A549 (cell line): ENCODE results near the gene KLK12. TPM values are rescaled to one million over a fixed set of nuclear protein-coding genes. Genes with fewer than 3 reads are reported as not detected.

Experiments used
- ATAC-seq, 2 experiments: fragments of 200-7000 bp in 1 of 2; fragments of >200 bp in 1 of 2; cut with Nextera tagmentation in 1 of 2; cut with Tn5 transposase in 1 of 2; 3 replicates each; pipeline versions ENCODE4 v1.8.0 to v1.9.1; 2018 to 2020; ENCODE audit warnings: mild to moderate bottlenecking in 1 of 2, moderate library complexity in 1 of 2
- CTCF ChIA-PET: fragments of 300-600 bp; sonication (Branson Sonifier 250); formaldehyde crosslinking; extraction: SDS; loops from one replicate; lab custom pipeline; 2021; ENCODE audit warnings: antibody characterized with exemption, inconsistent platforms; lab: Yijun Ruan, JAX
- POLR2A ChIA-PET: fragments of 350-600 bp; formaldehyde crosslinking; extraction: SDS; loops from one replicate; lab custom pipeline; 2021; ENCODE audit warnings: antibody characterized with exemption, inconsistent platforms; lab: Yijun Ruan, JAX
- DNase-seq, 2 experiments: peaks; one replicate each; pipeline versions ENCODE4 v3.0.0 to v3.0.0-alpha.2; 2011 to 2016; ENCODE audit warnings: low read depth in 1 of 2, low spot score in 1 of 2
- FAIRE-seq: peaks from 2 replicates; lab custom pipeline; 2011; peaks lifted over from hg19 to GRCh38; lab: Jason Lieb, UNC
- H3K27ac ChIP-seq, 2 experiments: fragments of >200 bp; sonication (Bioruptor Twin); formaldehyde crosslinking; 3 replicates each; pipeline ENCODE4 v1.5.1; 2016 to 2017
- H3K4me1 ChIP-seq: fragments of >200 bp; sonication (Bioruptor Twin); formaldehyde crosslinking; 3 replicates; pipeline ENCODE4 v1.6.1; 2016
- H3K4me2 ChIP-seq: fragments of >200 bp; sonication (Bioruptor Twin); formaldehyde crosslinking; 3 replicates; pipeline ENCODE4 v1.6.1; 2016
- H3K4me3 ChIP-seq: fragments of >200 bp; sonication (Bioruptor Twin); formaldehyde crosslinking; 3 replicates; pipeline ENCODE4 v1.5.1; 2016
- H3K9me3 ChIP-seq: fragments of >200 bp; sonication (Bioruptor Twin); formaldehyde crosslinking; 3 replicates; pipeline ENCODE4 v1.6.1; 2016
- CBX2 ChIP-seq: fragments of 200-600 bp; sonication (generic); IDR thresholded peaks from 2 replicates; pipeline ENCODE4 v1.6.1; 2016; ENCODE audit warnings: low read depth, mild to moderate bottlenecking, borderline replicate concordance
- CBX8 ChIP-seq: fragments of 200-600 bp; sonication (generic); IDR thresholded peaks from 2 replicates; pipeline ENCODE4 v1.6.1; 2016
- CEBPB ChIP-seq, 2 experiments: fragments of >200 bp in 1 of 2; sonication (Bioruptor Twin) in 1 of 2; formaldehyde crosslinking in 1 of 2; IDR thresholded peaks; 2 replicates each; pipeline ENCODE4 v1.6.1; 2012 to 2016
- CHD4 ChIP-seq: fragments of 200-600 bp; sonication (generic); IDR thresholded peaks from 2 replicates; pipeline ENCODE4 v1.6.1; 2016; ENCODE audit warnings: antibody characterized with exemption, mild to moderate bottlenecking, borderline replicate concordance
- EHMT2 ChIP-seq: fragments of 200-600 bp; sonication (generic); IDR thresholded peaks from 2 replicates; pipeline ENCODE4 v1.6.1; 2016; ENCODE audit warnings: antibody characterized with exemption, low read depth, mild to moderate bottlenecking, moderate library complexity
- ELK1 ChIP-seq: fragments of 150-350 bp; IDR thresholded peaks from 2 replicates; pipeline ENCODE4 v1.6.1; 2014; ENCODE audit warnings: low read depth, mild to moderate bottlenecking, low read length
- FOSL2 ChIP-seq, 2 experiments: fragments of 450-650 bp in 1 of 2; fragments of >200 bp in 1 of 2; sonication (Bioruptor Twin) in 1 of 2; formaldehyde crosslinking; IDR thresholded peaks; 2 replicates each; pipeline versions ENCODE4 v1.5.0 to v1.6.1; 2016 to 2020; ENCODE audit warnings: mild to moderate bottlenecking in 1 of 2, moderate library complexity in 1 of 2
- FOXS1 ChIP-seq: fragments of 250-450 bp; sonication (Bioruptor Pico); IDR thresholded peaks from 2 replicates; pipeline ENCODE4 v1.5.0; 2020; ENCODE audit warnings: mild to moderate bottlenecking, moderate library complexity
- GATA3 ChIP-seq: IDR thresholded peaks from 2 replicates; pipeline ENCODE4 v1.6.1; 2012; ENCODE audit warnings: borderline replicate concordance
- HEYL ChIP-seq: fragments of 250-450 bp; sonication (Bioruptor Pico); IDR thresholded peaks from 2 replicates; pipeline ENCODE4 v1.8.0; 2021; ENCODE audit warnings: mild to moderate bottlenecking, moderate library complexity
- HOXA7 ChIP-seq: fragments of 250-450 bp; sonication (Bioruptor Pico); IDR thresholded peaks from 2 replicates; pipeline ENCODE4 v1.5.0; 2020; ENCODE audit warnings: mild to moderate bottlenecking, moderate library complexity
- HOXB13 ChIP-seq: fragments of 250-450 bp; sonication (Bioruptor Pico); IDR thresholded peaks from 2 replicates; pipeline ENCODE4 v1.5.0; 2020; ENCODE audit warnings: low read depth, mild to moderate bottlenecking, moderate library complexity
- JUN ChIP-seq, 2 experiments: fragments of >200 bp; sonication (Bioruptor Twin); formaldehyde crosslinking; IDR thresholded peaks; 2 replicates in 1 of 2; 3 replicates in 1 of 2; pipeline ENCODE4 v1.6.1; 2016 to 2017
- JUNB ChIP-seq: fragments of >200 bp; sonication (Bioruptor Twin); formaldehyde crosslinking; IDR thresholded peaks from 2 replicates; pipeline ENCODE4 v1.6.1; 2016
- MAX ChIP-seq: IDR thresholded peaks from 2 replicates; pipeline ENCODE4 v1.6.1; 2012
- NFE2L2 ChIP-seq: fragments of 150-350 bp; conservative IDR thresholded peaks from 2 replicates; pipeline ENCODE4 v1.6.1; 2014; ENCODE audit warnings: low read length
- NPAS2 ChIP-seq: fragments of 250-450 bp; sonication (Bioruptor Pico); IDR thresholded peaks from 2 replicates; pipeline ENCODE4 v1.8.0; 2022; ENCODE audit warnings: mild to moderate bottlenecking, moderate library complexity, borderline replicate concordance
- NR3C1 ChIP-seq: fragments of >200 bp; sonication (Bioruptor Twin); formaldehyde crosslinking; IDR thresholded peaks from 3 replicates; pipeline ENCODE4 v1.6.1; 2017
- POLR2AphosphoS2 ChIP-seq: conservative IDR thresholded peaks from 2 replicates; pipeline ENCODE4 v1.6.1; 2012; ENCODE audit warnings: low read length, improper control_type of control experiment, inconsistent platforms
- RAD21 ChIP-seq, 2 experiments: fragments of >200 bp in 1 of 2; sonication (Bioruptor Twin) in 1 of 2; formaldehyde crosslinking in 1 of 2; IDR thresholded peaks in 1 of 2; conservative IDR thresholded peaks in 1 of 2; 2 replicates in 1 of 2; 3 replicates in 1 of 2; pipeline ENCODE4 v1.6.1; 2012 to 2018; ENCODE audit warnings: inconsistent platforms in 1 of 2
- RNF2 ChIP-seq: fragments of 200-600 bp; sonication (generic); IDR thresholded peaks from 2 replicates; pipeline ENCODE4 v1.6.1; 2016; ENCODE audit warnings: low read depth, mild to moderate bottlenecking, antibody characterized with exemption, moderate library complexity, borderline replicate concordance
- SMC3 ChIP-seq: fragments of >200 bp; sonication (Bioruptor Twin); formaldehyde crosslinking; IDR thresholded peaks from 3 replicates; pipeline ENCODE4 v1.6.1; 2018; ENCODE audit warnings: inconsistent platforms
- TFCP2L1 ChIP-seq: fragments of 250-450 bp; sonication (Bioruptor Pico); IDR thresholded peaks from 2 replicates; pipeline ENCODE4 v1.5.0; 2021; ENCODE audit warnings: mild to moderate bottlenecking
- ZC3H11A ChIP-seq: fragments of 450-650 bp; IDR thresholded peaks from 2 replicates; pipeline ENCODE4 v1.6.1; 2014; ENCODE audit warnings: antibody characterized with exemption, mild to moderate bottlenecking
- ZFP36 ChIP-seq: fragments of 450-650 bp; IDR thresholded peaks from 2 replicates; pipeline ENCODE4 v1.6.1; 2014; ENCODE audit warnings: borderline replicate concordance; ENCODE audit not compliant: partially characterized antibody
- WGBS: methylation state at CpG from one replicate; pipeline ENCODE4 v1.1.6; 2017; ENCODE audit errors: missing lambda C conversion rate; 5-methylcytosine and 5-hydroxymethylcytosine counted together
- polyA plus RNA-seq, 4 experiments: library from polyadenylated mRNA; depleted of rRNA in 3 of 4; stranded (reverse); fragments of >200 nt; fragmentation: RNase III in 1 of 4; extraction: RNeasy Plus Mini Kit Qiagen cat#74134 plus additional on column Dnase treatment in 1 of 4; gene quantifications; 2 replicates in 3 of 4; 3 replicates in 1 of 4; pipeline ENCODE4 v1.2.3, GENCODE V29; 2011 to 2017
- TF ChIP-seq, protein P1 (sequence below): fragments of 450-650 bp; IDR thresholded peaks from 2 replicates; pipeline ENCODE4 v1.6.1; 2014; ENCODE audit warnings: antibody characterized with exemption
- TF ChIP-seq, protein P2 (sequence below): fragments of 250-450 bp; sonication (Bioruptor Pico); IDR thresholded peaks from 2 replicates; pipeline ENCODE4 v1.5.0; 2021; ENCODE audit warnings: mild to moderate bottlenecking, moderate library complexity, borderline replicate concordance

KLK12 gene
- polyA plus RNA-seq, 2 of the 4 experiments (the other 2 are of a cell fraction), result not detected

- no peak overlapping the region for H3K4me3 ChIP-seq
- H3K9me3 ChIP-seq, result no peaks in the 10 kb centered on the region
- no peak overlapping the region for H3K27ac ChIP-seq
- H3K4me2 ChIP-seq, result no peak overlapping the region
- no peak for TF ChIP-seq SMC3
- no peak for TF ChIP-seq ELK1
- TF ChIP-seq, protein P1, sequence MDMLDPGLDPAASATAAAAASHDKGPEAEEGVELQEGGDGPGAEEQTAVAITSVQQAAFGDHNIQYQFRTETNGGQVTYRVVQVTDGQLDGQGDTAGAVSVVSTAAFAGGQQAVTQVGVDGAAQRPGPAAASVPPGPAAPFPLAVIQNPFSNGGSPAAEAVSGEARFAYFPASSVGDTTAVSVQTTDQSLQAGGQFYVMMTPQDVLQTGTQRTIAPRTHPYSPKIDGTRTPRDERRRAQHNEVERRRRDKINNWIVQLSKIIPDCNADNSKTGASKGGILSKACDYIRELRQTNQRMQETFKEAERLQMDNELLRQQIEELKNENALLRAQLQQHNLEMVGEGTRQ, result no peak
- no peak for TF ChIP-seq HEYL (CRISPR knock-in tag)
- TF ChIP-seq NPAS2 (CRISPR knock-in tag), result no peak
- TF ChIP-seq POLR2AphosphoS2, result no peak
- TF ChIP-seq, protein P2, sequence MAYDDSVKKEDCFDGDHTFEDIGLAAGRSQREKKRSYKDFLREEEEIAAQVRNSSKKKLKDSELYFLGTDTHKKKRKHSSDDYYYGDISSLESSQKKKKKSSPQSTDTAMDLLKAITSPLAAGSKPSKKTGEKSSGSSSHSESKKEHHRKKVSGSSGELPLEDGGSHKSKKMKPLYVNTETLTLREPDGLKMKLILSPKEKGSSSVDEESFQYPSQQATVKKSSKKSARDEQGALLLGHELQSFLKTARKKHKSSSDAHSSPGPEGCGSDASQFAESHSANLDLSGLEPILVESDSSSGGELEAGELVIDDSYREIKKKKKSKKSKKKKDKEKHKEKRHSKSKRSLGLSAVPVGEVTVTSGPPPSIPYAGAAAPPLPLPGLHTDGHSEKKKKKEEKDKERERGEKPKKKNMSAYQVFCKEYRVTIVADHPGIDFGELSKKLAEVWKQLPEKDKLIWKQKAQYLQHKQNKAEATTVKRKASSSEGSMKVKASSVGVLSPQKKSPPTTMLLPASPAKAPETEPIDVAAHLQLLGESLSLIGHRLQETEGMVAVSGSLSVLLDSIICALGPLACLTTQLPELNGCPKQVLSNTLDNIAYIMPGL, result no peak
- TF ChIP-seq CBX2, result no peak
- TF ChIP-seq CEBPB (IDR thresholded peaks at IDR 0.05), result no peak
- TF ChIP-seq HOXA7 (CRISPR knock-in tag), result no peak
- TF ChIP-seq FOXS1 (CRISPR knock-in tag), result no peak
- no peak for TF ChIP-seq JUN (IDR thresholded peaks at IDR 0.05)
- no peak for TF ChIP-seq MAX
- no peak for TF ChIP-seq NR3C1
- no peak for TF ChIP-seq RNF2
- no peak for TF ChIP-seq ZC3H11A
- DNase-seq (no peak), ATAC-seq (no peak), FAIRE-seq (peak; percentile 23)
- 48% methylated on average over 7 of the region's 7 CpGs for WGBS
- H3K4me1 ChIP-seq, result peaks cover 4% of the 10 kb centered on the region; the same call in 1 of the 3 replicates
- ChIA-PET CTCF (interaction anchor here (2.0 to 3.3 kb wide), 2 partner anchors 46 to 144 kb away, joined by 6 to 14 read pairs; no protein-coding TSS in a partner anchor), POLR2A (no interaction called here)
Measured at GRCh38 chr19:51066393-51067186, 31.8 kb upstream of the KLK12 start.

GRCh38 chr19:51065221-51065960, 30.6 kb upstream of the KLK12 start:
- DNase-seq, result no peak
- ChIA-PET POLR2A (interaction anchor here (1.0 kb wide), 1 partner anchor 13 kb away, joined by 3 read pairs; no protein-coding TSS in a partner anchor), CTCF (interaction anchor here (1.0 to 1.4 kb wide), 2 partner anchors 31 to 44 kb away, joined by 4 to 7 read pairs; no protein-coding TSS in a partner anchor)
- Histone ChIP-seq H3K4me1 (peaks cover 4% of the 10 kb centered on the region; the same call in 1 of the 3 replicates), H3K4me3 (peak overlapping the region; percentile 46), H3K27ac (peak overlapping the region; percentile 31 to 67; a peak in 3 of 6 replicates), H3K4me2 (peak overlapping the region; percentile 91), H3K9me3 (no peaks in the 10 kb centered on the region)
- no peak for FAIRE-seq
- TF ChIP-seq ELK1 (no peak), CHD4 (no peak), TFCP2L1 (CRISPR knock-in tag) (no peak), EHMT2 (no peak), SMC3 (no peak), NFE2L2 (no peak), CEBPB (IDR thresholded peaks at IDR 0.05) (no peak), GATA3 (no peak), FOSL2 (IDR thresholded peaks at IDR 0.05) (no peak), FOSL2 (CRISPR knock-in tag; IDR thresholded peaks at IDR 0.05) (no peak), POLR2AphosphoS2 (no peak), ZFP36 (no peak), JUNB (no peak), RAD21 (conservative IDR thresholded peaks at IDR 0.05 in 1 of 2, IDR thresholded peaks at IDR 0.05 in 1 of 2) (no peak), NR3C1 (no peak), HOXB13 (no peak), CBX8 (no peak)
- ATAC-seq, result peak; percentile 26 to 60; a peak in 3 of 6 replicates
- WGBS, result 51% methylated on average over 18 of the region's 25 CpGs
